ENCODE results near the gene ACTRT2. TPM values are rescaled to one million over a fixed set of nuclear protein-coding genes. Genes with fewer than 3 reads are reported as not detected.

Gene ACTRT2
- total RNA-seq, 1 experiment from 2014 or later = not detected

DNA sequence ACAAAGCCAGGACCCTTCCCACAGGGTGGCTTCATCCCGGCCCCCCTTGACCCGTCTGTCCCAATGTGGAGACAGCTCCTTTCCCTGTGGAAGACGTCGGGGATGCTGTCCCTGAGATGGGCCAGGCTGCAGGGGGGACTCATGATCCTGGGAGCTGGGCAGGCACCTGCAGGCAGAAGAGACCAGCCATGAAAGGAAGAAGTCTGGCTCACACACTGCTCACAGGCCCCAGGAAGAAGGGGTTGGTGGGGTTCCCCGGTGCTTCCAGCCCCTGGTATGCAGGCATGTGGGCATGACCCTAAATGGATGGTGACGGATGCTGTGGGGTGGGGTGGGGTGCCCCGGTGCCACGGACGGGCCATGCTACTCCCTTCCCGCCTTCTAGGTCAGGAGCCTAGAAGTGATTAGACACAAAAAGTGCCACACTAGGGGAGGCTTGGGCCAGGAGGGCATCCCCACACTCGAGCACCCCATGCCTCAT is 8.3 kb downstream of the ACTRT2 start:
- H3K4me3 ChIP-seq (ENCODE audit: low read depth, low read length, poor library complexity, severe bottlenecking) = no peak overlapping the region
- TF ChIP-seq, protein P1, sequence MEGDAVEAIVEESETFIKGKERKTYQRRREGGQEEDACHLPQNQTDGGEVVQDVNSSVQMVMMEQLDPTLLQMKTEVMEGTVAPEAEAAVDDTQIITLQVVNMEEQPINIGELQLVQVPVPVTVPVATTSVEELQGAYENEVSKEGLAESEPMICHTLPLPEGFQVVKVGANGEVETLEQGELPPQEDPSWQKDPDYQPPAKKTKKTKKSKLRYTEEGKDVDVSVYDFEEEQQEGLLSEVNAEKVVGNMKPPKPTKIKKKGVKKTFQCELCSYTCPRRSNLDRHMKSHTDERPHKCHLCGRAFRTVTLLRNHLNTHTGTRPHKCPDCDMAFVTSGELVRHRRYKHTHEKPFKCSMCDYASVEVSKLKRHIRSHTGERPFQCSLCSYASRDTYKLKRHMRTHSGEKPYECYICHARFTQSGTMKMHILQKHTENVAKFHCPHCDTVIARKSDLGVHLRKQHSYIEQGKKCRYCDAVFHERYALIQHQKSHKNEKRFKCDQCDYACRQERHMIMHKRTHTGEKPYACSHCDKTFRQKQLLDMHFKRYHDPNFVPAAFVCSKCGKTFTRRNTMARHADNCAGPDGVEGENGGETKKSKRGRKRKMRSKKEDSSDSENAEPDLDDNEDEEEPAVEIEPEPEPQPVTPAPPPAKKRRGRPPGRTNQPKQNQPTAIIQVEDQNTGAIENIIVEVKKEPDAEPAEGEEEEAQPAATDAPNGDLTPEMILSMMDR (conservative IDR thresholded peaks at IDR 0.05; ENCODE audit: low read depth, low read length) = no peak
- TF ChIP-seq EZH2 (IDR thresholded peaks at IDR 0.05; ENCODE audit: borderline replicate concordance, low read depth, low read length, poor library complexity, severe bottlenecking) = no peak
- no peaks in the 10 kb centered on the region for H3K4me1 ChIP-seq (ENCODE audit: insufficient read depth, low read length, poor library complexity, severe bottlenecking)
- H3K27ac ChIP-seq (ENCODE audit: low read depth, low read length, poor library complexity, severe bottlenecking) = no peak overlapping the region
- intact Hi-C loops (cut with micrococcal nuclease; ENCODE audit: unreplicated experiment) = no loop called here
- BruUV-seq (replicated peaks) = no TSS peak
- ChIA-PET POLR2A (ENCODE audit: low non-redundant PET) (no interaction called here), CTCF (no interaction called here)
- DNase-seq (ENCODE audit: low spot score) = no peak
- H3K9me3 ChIP-seq (ENCODE audit: low read depth, low read length, poor library complexity, severe bottlenecking) = no peaks in the 10 kb centered on the region
- H3K36me3 ChIP-seq (ENCODE audit: insufficient read depth, low read length, poor library complexity, severe bottlenecking) = no peaks in the 10 kb centered on the region
- peaks cover 62% of the 10 kb centered on the region for H3K27me3 ChIP-seq (replicated peaks; ENCODE audit: insufficient read depth, low read depth, low read length, poor library complexity)

DNA sequence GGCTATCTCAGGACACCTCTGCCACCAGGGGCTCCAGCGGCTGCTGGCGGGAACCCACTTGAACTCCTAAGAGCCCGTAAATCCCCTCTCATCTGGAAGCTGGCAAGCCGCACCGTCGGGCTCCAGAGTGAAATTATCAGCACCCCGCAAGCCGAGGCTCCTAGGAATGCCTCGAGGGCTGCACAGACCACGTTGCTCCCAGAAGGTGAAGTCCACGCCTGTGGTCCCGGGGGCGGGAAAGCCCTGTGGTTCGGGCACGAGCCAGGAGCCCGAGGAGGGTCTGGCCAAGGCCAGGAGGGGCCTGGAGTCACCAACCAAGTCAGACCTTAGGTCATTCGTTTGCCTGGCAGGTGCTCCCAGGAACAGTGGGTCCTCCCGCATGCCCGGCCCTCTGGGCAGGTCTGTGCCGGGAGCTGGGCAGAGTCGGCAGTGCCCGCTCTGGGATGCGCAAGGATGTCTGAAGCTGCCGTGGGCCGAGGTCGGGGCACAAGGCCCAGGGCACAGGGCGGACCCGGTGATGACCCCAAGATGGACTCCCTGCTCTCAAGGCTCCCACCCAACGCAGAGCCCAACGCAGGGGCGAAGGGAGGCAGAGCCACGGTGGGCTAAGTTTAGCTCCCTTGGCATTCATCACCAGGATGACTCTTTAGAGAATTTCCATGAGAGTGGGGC is 8.9 kb downstream of the ACTRT2 start:
- DNase-seq (ENCODE audit: low spot score) = no peak

DNA sequence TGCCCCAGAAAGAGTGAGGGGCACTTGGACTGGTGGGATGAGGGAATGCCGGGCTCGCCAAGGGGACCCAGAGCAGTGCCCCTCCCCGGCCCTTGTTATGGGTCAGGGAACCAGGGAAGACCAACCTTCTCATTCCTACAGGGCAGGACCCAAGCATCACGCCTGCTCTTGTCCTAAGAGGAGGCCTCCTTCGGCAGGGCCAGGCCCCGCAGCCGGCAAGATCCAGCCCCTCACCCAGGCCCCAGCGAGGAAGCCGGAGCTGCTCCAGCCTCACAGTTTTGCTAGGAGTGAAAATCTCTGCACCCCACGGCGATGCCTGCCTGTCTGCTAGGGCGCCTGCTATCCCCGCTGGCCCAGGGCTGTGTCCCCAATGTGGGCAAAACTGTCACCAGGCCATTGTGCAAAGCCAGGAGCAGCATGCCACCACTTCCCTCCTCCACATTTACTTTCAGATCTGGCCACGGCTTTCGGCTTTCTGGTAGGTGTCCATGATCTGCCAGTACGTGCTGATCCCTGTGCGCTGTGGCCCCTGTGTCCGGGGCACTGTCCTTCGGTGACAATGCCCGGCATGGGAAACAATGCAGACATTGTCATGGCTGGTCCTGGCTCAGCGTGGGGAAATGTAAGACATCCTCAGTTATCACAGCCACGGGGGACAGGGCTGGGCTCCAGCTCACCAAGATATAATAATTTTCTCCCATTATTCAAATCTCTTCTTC is 9.6 kb downstream of the ACTRT2 start:
- Histone ChIP-seq H3K36me3 (ENCODE audit: insufficient read depth, low read length, poor library complexity, severe bottlenecking) (no peaks in the 10 kb centered on the region), H3K4me3 (ENCODE audit: low read depth, low read length, poor library complexity, severe bottlenecking) (no peak overlapping the region), H3K9me3 (ENCODE audit: low read depth, low read length, poor library complexity, severe bottlenecking) (no peaks in the 10 kb centered on the region), H3K4me1 (ENCODE audit: insufficient read depth, low read length, poor library complexity, severe bottlenecking) (no peaks in the 10 kb centered on the region), H3K27ac (ENCODE audit: low read depth, low read length, poor library complexity, severe bottlenecking) (no peak overlapping the region), H3K27me3 (replicated peaks; ENCODE audit: insufficient read depth, low read depth, low read length, poor library complexity) (peaks cover 65% of the 10 kb centered on the region)
- ChIA-PET POLR2A (ENCODE audit: low non-redundant PET) (no interaction called here), CTCF (no interaction called here)
- BruUV-seq (replicated peaks) = no TSS peak
- intact Hi-C loops (cut with micrococcal nuclease; ENCODE audit: unreplicated experiment) = no loop called here
- TF ChIP-seq EZH2 (IDR thresholded peaks at IDR 0.05; ENCODE audit: borderline replicate concordance, low read depth, low read length, poor library complexity, severe bottlenecking) = no peak
- TF ChIP-seq, protein P1 (conservative IDR thresholded peaks at IDR 0.05; ENCODE audit: low read depth, low read length) = no peak
- DNase-seq (ENCODE audit: low spot score) = no peak

More for the DNA sequence above, 8.9 kb downstream of the ACTRT2 start:
- CTCF ChIA-PET = no interaction called here
- Histone ChIP-seq H3K27me3 (replicated peaks; ENCODE audit: insufficient read depth, low read depth, low read length, poor library complexity) (peaks cover 61% of the 10 kb centered on the region), H3K36me3 (ENCODE audit: insufficient read depth, low read length, poor library complexity, severe bottlenecking) (no peaks in the 10 kb centered on the region), H3K9me3 (ENCODE audit: low read depth, low read length, poor library complexity, severe bottlenecking) (no peaks in the 10 kb centered on the region), H3K4me1 (ENCODE audit: insufficient read depth, low read length, poor library complexity, severe bottlenecking) (no peaks in the 10 kb centered on the region), H3K4me3 (ENCODE audit: low read depth, low read length, poor library complexity, severe bottlenecking) (no peak overlapping the region), H3K27ac (ENCODE audit: low read depth, low read length, poor library complexity, severe bottlenecking) (no peak overlapping the region)
- TF ChIP-seq EZH2 (IDR thresholded peaks at IDR 0.05; ENCODE audit: borderline replicate concordance, low read depth, low read length, poor library complexity, severe bottlenecking) = no peak
- TF ChIP-seq, protein P1 (conservative IDR thresholded peaks at IDR 0.05; ENCODE audit: low read depth, low read length) = no peak
- POLR2A ChIA-PET (ENCODE audit: low non-redundant PET) = no interaction called here
- no TSS peak for BruUV-seq (replicated peaks)
- intact Hi-C loops (cut with micrococcal nuclease; ENCODE audit: unreplicated experiment) = no loop called here
